OCI-LY1 (cell line): ENCODE measurements around the gene RPL26.

Experiments used
- H2AFZ ChIP-seq: fragments of 200-600 bp; sonication (generic), shearing (Covaris generic); 2 replicates; pipeline ENCODE4 v1.6.0; 2014; ENCODE audit warnings: antibody characterized with exemption, mild to moderate bottlenecking, low read length
- H3F3A ChIP-seq: fragments of 200-600 bp; sonication (generic), shearing (Covaris generic); 2 replicates; pipeline ENCODE4 v1.6.0; 2014; ENCODE audit warnings: mild to moderate bottlenecking, antibody characterized with exemption, low read length, moderate library complexity; ENCODE audit not compliant: insufficient read depth
- H3K27ac ChIP-seq: fragments of 200-600 bp; sonication (generic); 2 replicates; pipeline ENCODE4 v1.5.1; 2014; ENCODE audit warnings: low read length, mixed run types, mild to moderate bottlenecking, low read depth; ENCODE audit not compliant: poor library complexity, severe bottlenecking
- H3K27me3 ChIP-seq: fragments of 200-600 bp; sonication (generic); 2 replicates; pipeline ENCODE4 v1.6.0; 2014; ENCODE audit warnings: antibody characterized with exemption, mild to moderate bottlenecking, low read length, moderate library complexity; ENCODE audit not compliant: insufficient read depth
- H3K36me3 ChIP-seq: fragments of 200-600 bp; sonication (generic); 2 replicates; pipeline ENCODE4 v1.6.1; 2014; ENCODE audit warnings: mild to moderate bottlenecking, antibody characterized with exemption, low read length, moderate library complexity, mixed read lengths; ENCODE audit not compliant: insufficient read depth
- H3K4me1 ChIP-seq: fragments of 200-600 bp; sonication (generic); 2 replicates; pipeline ENCODE4 v1.5.1; 2014; ENCODE audit warnings: mild to moderate bottlenecking, low read length, moderate library complexity; ENCODE audit not compliant: insufficient read depth, severe bottlenecking
- H3K4me2 ChIP-seq: fragments of 200-600 bp; sonication (generic), shearing (Covaris generic); 2 replicates; pipeline ENCODE4 v1.6.1; 2014; ENCODE audit warnings: low read length
- H3K4me3 ChIP-seq: fragments of 200-600 bp; sonication (generic); 2 replicates; pipeline ENCODE4 v1.5.1; 2014; ENCODE audit warnings: low read length, low read depth, mild to moderate bottlenecking, mixed read lengths; ENCODE audit not compliant: poor library complexity, severe bottlenecking
- H3K79me2 ChIP-seq: fragments of 200-600 bp; shearing (Covaris generic); 2 replicates; pipeline ENCODE4 v1.6.1; 2016; ENCODE audit warnings: mixed run types, low read length, mixed read lengths; ENCODE audit not compliant: insufficient read depth
- H3K9ac ChIP-seq: fragments of 200-600 bp; sonication (generic), shearing (Covaris generic); 2 replicates; pipeline ENCODE4 v1.6.1; 2014; ENCODE audit warnings: mild to moderate bottlenecking, low read length, mixed read lengths
- H3K9me2 ChIP-seq: fragments of 200-600 bp; sonication (generic), shearing (Covaris generic); 2 replicates; pipeline ENCODE4 v1.6.1; 2014; ENCODE audit warnings: low read depth, mild to moderate bottlenecking, low read length, mixed read lengths
- H3K9me3 ChIP-seq: fragments of 200-600 bp; shearing (Covaris generic); 2 replicates; pipeline ENCODE4 v1.6.1; 2014; ENCODE audit warnings: low read length, mixed read lengths
- H4K20me1 ChIP-seq: fragments of 200-600 bp; sonication (generic), shearing (Covaris generic); 2 replicates; pipeline ENCODE4 v1.6.0; 2016; ENCODE audit warnings: mild to moderate bottlenecking, low read length; ENCODE audit not compliant: insufficient read depth
- EZH2 ChIP-seq: fragments of 200-600 bp; sonication (generic), shearing (Covaris generic); IDR thresholded peaks from 2 replicates; pipeline ENCODE4 v1.8.0; 2017; ENCODE audit warnings: borderline replicate concordance, mixed run types, mild to moderate bottlenecking, antibody characterized with exemption, low read length, moderate library complexity, mixed read lengths
- TF ChIP-seq, protein P1 (sequence below): fragments of 200-600 bp; sonication (generic), shearing (Covaris generic); IDR thresholded peaks from 2 replicates; pipeline ENCODE4 v1.5.1; 2017; ENCODE audit warnings: mild to moderate bottlenecking, antibody characterized with exemption, low read length, moderate library complexity, mixed read lengths

The RPL26 gene

DNA sequence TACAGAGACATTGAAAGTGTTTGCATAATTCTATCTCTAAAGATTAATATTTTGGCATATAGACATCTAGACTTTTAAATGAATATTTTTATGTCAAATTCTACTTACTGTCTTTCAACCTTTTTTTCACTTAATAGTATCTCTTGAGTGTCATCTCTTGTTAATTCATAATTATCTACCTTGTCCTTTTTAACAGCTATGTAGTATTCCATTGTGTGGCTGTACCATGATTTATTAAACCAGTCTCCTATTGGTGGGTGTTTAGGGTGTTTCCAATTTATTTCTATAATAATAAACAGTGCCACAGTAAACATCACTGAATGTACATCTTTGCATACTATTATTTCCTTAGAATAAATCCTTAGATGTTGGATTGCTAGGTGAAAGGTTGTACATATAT, 30.9 kb upstream of the RPL26 start:
- Histone ChIP-seq H3K27ac (no peak overlapping the region), H3K36me3 (no peaks in the 10 kb centered on the region), H3K4me3 (no peak overlapping the region), H3F3A (no peaks in the 10 kb centered on the region), H4K20me1 (no peaks in the 10 kb centered on the region), H3K9me3 (no peaks in the 10 kb centered on the region), H3K9ac (no peak overlapping the region), H3K9me2 (no peaks in the 10 kb centered on the region), H3K27me3 (no peaks in the 10 kb centered on the region), H3K4me1 (no peaks in the 10 kb centered on the region), H2AFZ (no peak overlapping the region), H3K79me2 (no peaks in the 10 kb centered on the region), H3K4me2 (no peak overlapping the region)
- TF ChIP-seq EZH2, result no peak
- TF ChIP-seq, protein P1, sequence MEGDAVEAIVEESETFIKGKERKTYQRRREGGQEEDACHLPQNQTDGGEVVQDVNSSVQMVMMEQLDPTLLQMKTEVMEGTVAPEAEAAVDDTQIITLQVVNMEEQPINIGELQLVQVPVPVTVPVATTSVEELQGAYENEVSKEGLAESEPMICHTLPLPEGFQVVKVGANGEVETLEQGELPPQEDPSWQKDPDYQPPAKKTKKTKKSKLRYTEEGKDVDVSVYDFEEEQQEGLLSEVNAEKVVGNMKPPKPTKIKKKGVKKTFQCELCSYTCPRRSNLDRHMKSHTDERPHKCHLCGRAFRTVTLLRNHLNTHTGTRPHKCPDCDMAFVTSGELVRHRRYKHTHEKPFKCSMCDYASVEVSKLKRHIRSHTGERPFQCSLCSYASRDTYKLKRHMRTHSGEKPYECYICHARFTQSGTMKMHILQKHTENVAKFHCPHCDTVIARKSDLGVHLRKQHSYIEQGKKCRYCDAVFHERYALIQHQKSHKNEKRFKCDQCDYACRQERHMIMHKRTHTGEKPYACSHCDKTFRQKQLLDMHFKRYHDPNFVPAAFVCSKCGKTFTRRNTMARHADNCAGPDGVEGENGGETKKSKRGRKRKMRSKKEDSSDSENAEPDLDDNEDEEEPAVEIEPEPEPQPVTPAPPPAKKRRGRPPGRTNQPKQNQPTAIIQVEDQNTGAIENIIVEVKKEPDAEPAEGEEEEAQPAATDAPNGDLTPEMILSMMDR, result no peak

DNA sequence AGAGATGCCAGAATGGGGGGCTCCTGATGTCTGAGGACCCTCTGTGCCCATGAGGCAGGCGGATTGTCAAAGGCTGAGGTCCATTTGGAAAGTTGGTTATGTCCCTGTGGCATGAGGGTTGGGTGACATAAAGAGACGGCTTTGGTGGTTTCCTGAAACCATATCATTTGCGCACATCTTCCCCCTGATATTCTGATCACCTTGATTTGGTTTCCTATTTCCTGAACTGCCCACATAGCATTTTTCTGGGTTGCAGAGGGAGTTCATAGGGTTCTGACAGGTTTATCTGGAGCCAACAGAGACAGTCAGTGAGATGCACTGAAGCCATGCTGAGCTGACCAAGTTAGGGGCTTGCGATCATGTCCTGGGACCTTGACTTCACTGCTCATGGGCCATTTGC, 30.3 kb upstream of the RPL26 start:
- Histone ChIP-seq H3K9ac (no peak overlapping the region), H3K36me3 (no peaks in the 10 kb centered on the region), H3K4me1 (peaks cover 4% of the 10 kb centered on the region), H4K20me1 (no peaks in the 10 kb centered on the region), H3K27ac (no peak overlapping the region), H2AFZ (no peak overlapping the region), H3F3A (no peaks in the 10 kb centered on the region), H3K4me2 (no peak overlapping the region), H3K79me2 (no peaks in the 10 kb centered on the region), H3K27me3 (no peaks in the 10 kb centered on the region; the same call in 1 of the 2 replicates), H3K9me2 (no peaks in the 10 kb centered on the region), H3K9me3 (no peaks in the 10 kb centered on the region), H3K4me3 (no peak overlapping the region)
- TF ChIP-seq, protein P1, result no peak
- no peak for TF ChIP-seq EZH2

DNA sequence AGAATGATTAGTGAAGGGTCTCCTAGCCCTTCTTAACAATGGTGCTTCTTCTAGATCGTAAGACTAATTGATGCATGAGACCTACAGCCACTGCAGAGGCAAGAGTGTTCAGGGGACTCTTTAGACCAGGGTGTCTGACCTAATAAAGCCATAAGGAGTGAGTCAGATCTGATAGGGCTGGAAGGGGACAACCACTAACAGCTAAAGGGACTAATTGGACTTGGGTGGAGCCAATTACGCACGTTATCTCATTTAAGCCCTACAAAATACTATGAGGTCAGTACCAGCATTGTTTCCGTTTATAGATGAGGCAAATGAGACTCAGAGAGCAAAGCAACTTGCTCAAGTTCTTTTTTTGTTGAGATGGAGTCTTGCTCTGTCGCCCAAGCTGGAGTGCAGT, 29.1 kb upstream of the RPL26 start:
- no peaks in the 10 kb centered on the region for H3F3A ChIP-seq
- H3K36me3 ChIP-seq, result no peaks in the 10 kb centered on the region
- no peak overlapping the region for H3K4me3 ChIP-seq
- no peaks in the 10 kb centered on the region; the same call in 1 of the 2 replicates for H3K27me3 ChIP-seq
- TF ChIP-seq, protein P1, result no peak
- TF ChIP-seq EZH2, result no peak
- peaks cover 7% of the 10 kb centered on the region for H3K4me1 ChIP-seq
- H3K9me3 ChIP-seq, result no peaks in the 10 kb centered on the region
- no peaks in the 10 kb centered on the region for H3K9me2 ChIP-seq
- no peak overlapping the region for H3K27ac ChIP-seq
- no peak overlapping the region for H2AFZ ChIP-seq
- no peak overlapping the region for H3K9ac ChIP-seq
- H4K20me1 ChIP-seq, result no peaks in the 10 kb centered on the region
- no peaks in the 10 kb centered on the region for H3K79me2 ChIP-seq
- no peak overlapping the region for H3K4me2 ChIP-seq
